Esophagus squamous epithelium (tissue), 5 donors: ENCODE data around the gene HLA-DPA1. TPM values are rescaled to one million over a fixed set of nuclear protein-coding genes. Genes with fewer than 3 reads are reported as not detected.

Experiments
- DNase-seq: peaks from one replicate; lab custom pipeline; 2025; lab: John Stamatoyannopoulos, UW
- H3K27ac ChIP-seq, 4 donors: fragments of 200-600 bp; sonication (generic); one replicate each; pipeline ENCODE4 v1.5.1; 2016 to 2019; ENCODE audit warnings: mild to moderate bottlenecking in 1 of 4
- H3K27me3 ChIP-seq, 4 donors: fragments of 200-600 bp; sonication (generic); 1 replicate in 3 of 4; 2 replicates in 1 of 4; pipeline versions ENCODE4 v1.5.1 to v1.6.0; 2017 to 2021; ENCODE audit warnings: antibody characterized with exemption in 1 of 4
- H3K36me3 ChIP-seq, 3 donors: fragments of 200-600 bp; sonication (generic); one replicate each; pipeline ENCODE4 v1.5.1; 2016 to 2019
- H3K4me1 ChIP-seq, 3 donors: fragments of 200-600 bp; sonication (generic); one replicate each; pipeline ENCODE4 v1.5.1; 2017 to 2019
- H3K4me3 ChIP-seq, 4 donors: fragments of 200-600 bp; sonication (generic); 1 replicate in 3 of 4; 2 replicates in 1 of 4; pipeline ENCODE4 v1.5.1; 2016 to 2019; ENCODE audit warnings: mild to moderate bottlenecking in 2 of 4, moderate library complexity in 1 of 4
- H3K9me3 ChIP-seq, 3 donors: fragments of 200-600 bp; sonication (generic); one replicate each; pipeline ENCODE4 v1.5.1; 2016 to 2019
- CTCF ChIP-seq, 6 experiments: fragments of 450-650 bp in 4 of 6; fragments of 200-600 bp in 2 of 6; sonication (generic) in 2 of 6; IDR thresholded peaks; one replicate each; pipeline ENCODE4 v1.5.1; 2016 to 2019; ENCODE audit warnings: antibody characterized with exemption in 6 of 6, mild to moderate bottlenecking in 4 of 6, moderate library complexity in 4 of 6
- POLR2A ChIP-seq, 4 donors: fragments of 450-650 bp; IDR thresholded peaks; one replicate each; pipeline ENCODE4 v1.6.1; 2017; ENCODE audit warnings: antibody characterized with exemption in 4 of 4, mild to moderate bottlenecking in 4 of 4, moderate library complexity in 3 of 4
- WGBS, 2 donors: methylation state at CpG; one replicate each; pipeline ENCODE4 v1.1.5; 2018; 5-methylcytosine and 5-hydroxymethylcytosine counted together
- intact Hi-C: fragments of 100-400 bp; cut with DNase I; formaldehyde crosslinking; loops from one replicate; pipeline ENCODE4 v1.15.0; 2022
- total RNA-seq, 4 donors: library from RNA; depleted of rRNA; stranded (reverse); fragments of >200 nt; gene quantifications; one replicate each; pipeline ENCODE4 v1.1.0, GENCODE V29; 2016
- donor health status: DM: yes; HTN: yes; CAD: no.

HLA-DPA1 gene
- total RNA-seq, 4 donors from 2014 or later: 6.2 to 114 (median 48.2) TPM

GRCh38 chr6:33078442-33078841 is 5.0 kb upstream of the HLA-DPA1 start:
- H3K27me3 ChIP-seq: no peaks in the 10 kb centered on the region
- peak overlapping the region in 1 of 4 donors; percentile 22 for H3K27ac ChIP-seq
- DNase-seq: no peak
- peaks cover 11 to 34% (median 12%) of the 10 kb centered on the region in 3 donors for H3K4me1 ChIP-seq
- no peak for TF ChIP-seq POLR2A (IDR thresholded peaks at IDR 0.05)
- no peak for TF ChIP-seq CTCF (IDR thresholded peaks at IDR 0.05)
- intact Hi-C loops: no loop called here
- H3K36me3 ChIP-seq: no peaks in the 10 kb centered on the region
- WGBS, 2 donors: 62 to 69% methylated on average over 3 of the region's 3 CpGs
- no peak overlapping the region for H3K4me3 ChIP-seq
- H3K9me3 ChIP-seq: no peaks in the 10 kb centered on the region

- Histone ChIP-seq H3K4me1 (peaks cover 11 to 33% (median 12%) of the 10 kb centered on the region in 3 donors), H3K27ac (peak overlapping the region in 1 of 4 donors; percentile 22), H3K9me3 (no peaks in the 10 kb centered on the region), H3K27me3 (no peaks in the 10 kb centered on the region), H3K36me3 (no peaks in the 10 kb centered on the region), H3K4me3 (peak overlapping the region in 2 of 4 donors; percentile 8 to 21)
- intact Hi-C loops: no loop called here
- WGBS, 2 donors: 82 to 85% methylated on average over 4 to 5 of the region's 5 CpGs
- DNase-seq: no peak
- TF ChIP-seq CTCF (IDR thresholded peaks at IDR 0.05) (no peak), POLR2A (IDR thresholded peaks at IDR 0.05) (no peak)
These were observed 4.5 kb upstream of the HLA-DPA1 start for GRCh38 chr6:33077908-33078307.

- Histone ChIP-seq H3K27ac (peak overlapping the region; percentile 61 to 85 (median 70)), H3K36me3 (no peaks in the 10 kb centered on the region), H3K9me3 (no peaks in the 10 kb centered on the region), H3K27me3 (no peaks in the 10 kb centered on the region), H3K4me1 (peaks cover 4 to 19% (median 7%) of the 10 kb centered on the region in 3 donors), H3K4me3 (peak overlapping the region; percentile 12 to 63 (median 33))
- intact Hi-C loops: no loop called here
- TF ChIP-seq CTCF (IDR thresholded peaks at IDR 0.05): no peak
- no peak for TF ChIP-seq POLR2A (IDR thresholded peaks at IDR 0.05)
- DNase-seq: no peak
- WGBS, 2 donors: 41 to 63% methylated on average over 2 to 3 of the region's 3 CpGs
These were observed 3.0 kb upstream of the HLA-DPA1 start for GRCh38 chr6:33076406-33076934.

GRCh38 chr6:33075568-33076405 is 2.3 kb upstream of the HLA-DPA1 start, which contains the start of gene HLA-DPB1:
HLA-DPB1 (plus strand) TSS chr6:33075990; CDS start chr6:33076042, 52 bp downstream.
- H3K27ac ChIP-seq: peak within 1 kb of the TSS; percentile 61 to 85 (median 70)
- no peaks in the 10 kb centered on the region for H3K27me3 ChIP-seq
- WGBS, 2 donors: 16 to 50% methylated on average over 4 to 6 of the region's 10 CpGs
- H3K4me1 ChIP-seq: peaks cover 1 to 12% (median 4%) of the 10 kb centered on the region in 3 donors
- TF ChIP-seq POLR2A (IDR thresholded peaks at IDR 0.05) (peak in 3 of 4 donors; percentile 17 to 75 (median 25)), CTCF (IDR thresholded peaks at IDR 0.05) (no peak)
- no peak for DNase-seq
- H3K4me3 ChIP-seq: peak within 1 kb of the TSS; percentile 12 to 63 (median 33)
- no peaks in the 10 kb centered on the region for H3K36me3 ChIP-seq
- no peaks in the 10 kb centered on the region for H3K9me3 ChIP-seq
- intact Hi-C loops: no loop called here

GRCh38 chr6:33075208-33075567 is 1.7 kb upstream of the HLA-DPA1 start:
- DNase-seq: no peak
- no peaks in the 10 kb centered on the region for H3K36me3 ChIP-seq
- no peak for TF ChIP-seq POLR2A (IDR thresholded peaks at IDR 0.05)
- TF ChIP-seq CTCF (IDR thresholded peaks at IDR 0.05): no peak
- WGBS, 2 donors: 76 to 88% methylated on average over 4 of the region's 4 CpGs
- no peaks in the 10 kb centered on the region for H3K9me3 ChIP-seq
- H3K4me3 ChIP-seq: peak overlapping the region in 1 of 4 donors; percentile 63
- peaks cover 0 to 6% (median 3%) of the 10 kb centered on the region in 3 donors for H3K4me1 ChIP-seq
- H3K27me3 ChIP-seq: no peaks in the 10 kb centered on the region
- intact Hi-C loops: no loop called here
- peak overlapping the region in 3 of 4 donors; percentile 61 to 77 (median 74) for H3K27ac ChIP-seq
